NK-92 (cell line): ENCODE measurements around the gene TCTA.
"Not testable (repeated sequence)": the region's sequence is repeated elsewhere in the genome, so short reads cannot be mapped to it uniquely, and the experiment has no call there.

Source experiments
- DNase-seq: peaks from one replicate; lab custom pipeline; 2025; ENCODE audit not compliant: unreplicated experiment; lab: John Stamatoyannopoulos, UW

The TCTA gene, protein sequence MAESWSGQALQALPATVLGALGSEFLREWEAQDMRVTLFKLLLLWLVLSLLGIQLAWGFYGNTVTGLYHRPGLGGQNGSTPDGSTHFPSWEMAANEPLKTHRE

GRCh38 chr3:49411968-49412631 lies at the start of gene TCTA, which contains the start of gene RHOA:
Gene TCTA (plus strand): TSS chr3:49412423. CDS start chr3:49412427, 4 bp downstream.
Gene RHOA (minus strand): TSS chr3:49411976. CDS start chr3:49375589, 36,387 bp downstream.
- peak; percentile 100 for DNase-seq

GRCh38 chr3:49362561-49362960 lies 49.7 kb upstream of the TCTA start:
- DNase-seq = no peak

DNA sequence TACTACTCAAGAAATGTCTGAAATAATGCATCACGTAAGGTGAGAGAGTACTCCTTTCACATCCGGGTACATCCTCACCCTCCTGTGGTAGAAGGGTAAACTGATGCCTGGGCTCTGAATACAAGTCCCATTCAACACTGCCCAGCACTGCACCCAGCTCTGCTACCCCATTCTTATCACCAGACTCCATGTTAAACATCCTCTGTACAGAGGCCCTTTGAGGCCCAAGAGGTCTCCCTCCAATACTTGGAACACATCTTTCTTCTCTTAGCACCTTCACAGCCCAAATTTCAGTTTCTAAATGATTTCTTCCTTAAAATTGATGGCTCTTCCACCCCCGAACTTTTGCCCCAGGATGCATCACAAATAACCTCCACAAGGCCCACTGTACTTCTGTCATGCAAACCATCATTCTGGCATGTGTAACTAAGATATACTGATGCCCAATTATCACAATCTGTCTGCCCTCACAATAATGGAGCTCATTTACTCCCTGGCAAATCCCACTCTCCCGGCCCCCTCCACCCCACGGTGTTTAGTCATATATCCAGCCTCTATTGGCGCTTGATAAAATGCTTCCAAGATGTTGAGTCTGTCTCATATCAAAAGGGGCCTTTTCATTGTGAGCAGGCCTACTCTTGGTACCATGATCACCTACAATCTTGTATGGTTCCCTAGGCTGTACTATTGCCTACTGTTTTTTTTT lies 41.5 kb upstream of the TCTA start:
- no peak for DNase-seq

GRCh38 chr3:49371946-49372345 lies 40.3 kb upstream of the TCTA start:
- DNase-seq = no peak

DNA sequence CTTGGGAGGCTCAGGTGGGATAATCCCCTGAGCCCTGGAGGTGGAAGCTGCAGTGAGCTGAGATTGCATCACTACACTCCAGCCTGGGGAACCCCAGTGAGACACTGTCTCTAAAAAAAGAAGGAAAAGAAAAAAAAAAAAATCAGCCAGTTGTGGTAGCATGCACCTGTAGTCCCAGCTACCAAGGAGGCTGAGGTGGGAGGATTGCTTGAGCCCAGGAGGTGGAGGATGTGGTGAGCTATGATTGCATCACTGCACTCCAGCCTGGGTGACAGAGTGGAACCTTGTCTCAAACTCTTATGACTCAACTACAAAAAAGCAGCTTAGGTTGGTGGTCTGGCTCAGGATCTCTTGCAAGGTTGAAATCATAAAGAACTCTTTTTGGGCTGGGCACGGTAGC lies 34.7 kb upstream of the TCTA start:
- no peak for DNase-seq

GRCh38 chr3:49378249-49378895 lies 33.9 kb upstream of the TCTA start:
- no peak for DNase-seq

GRCh38 chr3:49383387-49383786 lies 28.8 kb upstream of the TCTA start:
- DNase-seq = no peak

GRCh38 chr3:49385617-49386016 lies 26.6 kb upstream of the TCTA start:
- DNase-seq = no peak

- no peak for DNase-seq
Observed at GRCh38 chr3:49386056-49386756, 26.0 kb upstream of the TCTA start.

DNA sequence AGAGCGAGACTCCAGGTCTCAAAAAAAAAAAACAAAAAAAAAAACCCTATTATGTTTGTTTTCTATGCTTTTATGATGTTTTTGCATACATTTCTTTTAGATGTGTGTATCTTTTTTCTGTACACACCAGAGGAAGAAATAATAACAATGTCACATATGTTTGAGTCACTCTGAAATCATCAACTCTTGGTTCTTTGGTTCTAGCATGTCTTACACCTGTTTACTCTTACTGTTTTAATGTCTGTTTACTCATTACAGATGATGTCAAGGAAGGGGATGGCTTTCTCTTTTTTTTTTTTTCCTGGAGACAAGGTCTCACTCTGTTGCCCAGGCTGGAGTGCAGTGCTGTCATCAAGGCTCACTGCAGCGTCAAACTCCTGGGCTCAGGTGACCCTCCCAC lies 24.5 kb upstream of the TCTA start:
- no peak for DNase-seq

DNA sequence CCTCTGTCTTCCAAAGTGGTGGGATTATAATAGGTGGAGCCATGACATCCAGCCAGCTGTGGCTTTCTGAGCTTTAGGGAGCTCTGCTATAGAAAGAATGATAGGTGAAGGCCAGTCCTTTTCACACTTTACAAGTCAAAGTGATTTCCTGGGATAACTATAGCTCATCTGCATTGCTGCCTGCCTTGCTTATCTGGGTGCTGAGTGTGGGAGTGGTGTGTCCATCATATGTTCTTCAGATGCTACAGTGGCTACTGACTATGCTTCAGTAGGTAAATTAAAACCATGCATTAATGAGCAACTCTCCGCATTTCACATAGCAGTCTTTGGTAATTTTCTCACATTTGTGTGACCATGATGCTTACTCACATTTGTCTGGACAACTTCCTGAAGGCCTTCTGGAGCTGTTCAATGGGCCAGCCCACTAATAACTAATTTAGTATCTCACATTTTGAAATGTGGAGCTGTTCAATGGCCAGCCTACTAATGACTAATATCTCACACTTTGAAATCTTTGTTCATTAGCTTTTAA lies 23.9 kb upstream of the TCTA start:
- DNase-seq = no peak

GRCh38 chr3:49389297-49389696 lies 22.9 kb upstream of the TCTA start:
- no peak for DNase-seq

- not testable (repeated sequence) for DNase-seq
Observed at GRCh38 chr3:49391310-49391709, 20.9 kb upstream of the TCTA start.

DNA sequence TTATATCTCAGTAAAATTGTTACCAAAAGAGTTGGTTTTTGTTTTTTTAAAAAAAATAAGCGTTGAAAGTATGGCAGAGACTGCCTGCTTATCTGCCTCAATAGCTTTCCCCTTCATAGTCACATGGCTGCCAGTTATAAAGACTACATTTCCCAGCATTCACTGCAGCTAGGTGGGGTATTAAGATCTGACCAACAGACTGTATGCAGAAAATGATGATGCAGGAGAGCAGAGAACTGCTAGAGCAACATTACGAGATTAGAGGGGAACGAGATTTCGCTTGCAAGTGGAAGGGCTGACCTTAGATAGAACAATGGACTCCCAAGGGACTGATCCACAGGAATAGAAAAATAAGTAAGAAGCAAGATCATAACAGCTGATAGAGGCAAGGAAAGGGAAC lies 14.8 kb upstream of the TCTA start:
- no peak for DNase-seq

DNA sequence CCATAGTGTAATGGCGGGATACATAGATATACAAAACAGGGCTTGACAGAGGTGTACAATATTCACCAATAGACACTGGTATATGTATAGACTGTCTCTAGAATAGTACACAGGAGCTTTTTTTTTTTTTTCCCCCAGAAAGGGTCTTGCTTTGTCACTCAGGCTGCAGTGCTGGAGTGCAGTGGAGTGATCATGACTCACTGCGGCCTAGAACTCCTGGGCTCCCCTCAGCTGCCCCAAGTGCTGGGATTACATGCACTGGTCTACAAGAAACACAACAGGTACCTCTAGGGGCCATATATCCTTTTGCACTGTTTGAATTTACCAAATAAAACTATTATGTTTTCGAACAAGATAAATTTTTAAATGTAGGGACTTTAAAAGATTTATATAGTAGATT lies 12.8 kb upstream of the TCTA start:
- DNase-seq = no peak

DNA sequence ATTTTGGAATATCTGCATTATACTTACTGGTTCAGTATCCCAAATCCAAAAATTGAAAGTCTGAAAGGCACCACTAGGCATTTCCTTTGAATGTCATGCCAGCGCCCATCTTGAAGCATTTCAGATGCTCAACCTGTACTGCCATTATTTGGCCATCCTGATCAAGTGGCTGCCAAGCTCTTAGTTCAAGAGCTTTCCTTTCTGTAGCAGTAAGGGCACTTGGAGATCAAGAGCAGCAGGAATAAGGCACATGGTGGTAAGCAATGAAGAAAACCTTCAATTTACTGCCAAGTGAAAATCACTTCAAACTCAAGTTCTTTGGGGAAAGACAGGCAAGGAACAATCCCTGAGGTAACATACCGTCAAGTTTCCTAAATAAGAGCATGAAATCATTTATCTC lies 10.5 kb upstream of the TCTA start:
- no peak for DNase-seq

DNA sequence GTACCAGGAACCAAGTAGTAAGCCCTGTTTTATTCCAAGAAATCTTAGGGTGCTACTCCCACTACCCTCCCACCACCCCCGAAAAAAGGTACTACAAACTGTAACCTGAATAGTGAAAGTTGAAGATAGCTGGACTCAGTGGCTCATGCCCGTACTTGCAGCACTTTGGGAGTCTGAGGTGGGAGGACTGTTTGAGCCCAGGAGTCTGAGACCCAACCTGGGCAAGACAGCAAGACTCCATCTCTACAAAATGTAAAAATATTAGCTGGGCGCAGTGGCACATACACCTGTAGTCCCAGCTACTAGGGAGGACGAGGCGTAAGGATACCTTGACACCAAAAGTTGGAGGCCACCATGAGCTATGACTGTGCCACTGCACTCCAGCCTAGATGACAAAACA lies 8.3 kb upstream of the TCTA start:
- no peak for DNase-seq

DNA sequence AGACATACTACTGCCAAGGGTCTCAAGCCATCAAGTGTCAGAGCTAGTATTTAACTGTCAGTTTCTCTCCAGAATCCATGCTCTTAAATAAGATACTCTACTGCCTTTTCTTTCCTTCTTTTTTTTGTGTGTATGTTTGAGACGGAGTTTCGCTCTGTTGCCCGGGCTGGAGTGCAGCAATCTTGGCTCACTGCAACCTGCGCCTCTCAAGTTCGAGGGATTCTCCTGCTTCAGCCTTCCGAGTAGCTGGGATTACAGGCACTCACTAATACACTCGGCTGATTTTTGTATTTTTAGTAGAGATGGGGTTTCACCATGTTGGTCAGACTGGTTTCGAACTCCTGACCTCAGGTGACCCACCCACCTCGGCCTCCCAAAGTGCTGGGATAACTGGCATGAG lies 6.7 kb upstream of the TCTA start:
- not testable (repeated sequence) for DNase-seq

DNA sequence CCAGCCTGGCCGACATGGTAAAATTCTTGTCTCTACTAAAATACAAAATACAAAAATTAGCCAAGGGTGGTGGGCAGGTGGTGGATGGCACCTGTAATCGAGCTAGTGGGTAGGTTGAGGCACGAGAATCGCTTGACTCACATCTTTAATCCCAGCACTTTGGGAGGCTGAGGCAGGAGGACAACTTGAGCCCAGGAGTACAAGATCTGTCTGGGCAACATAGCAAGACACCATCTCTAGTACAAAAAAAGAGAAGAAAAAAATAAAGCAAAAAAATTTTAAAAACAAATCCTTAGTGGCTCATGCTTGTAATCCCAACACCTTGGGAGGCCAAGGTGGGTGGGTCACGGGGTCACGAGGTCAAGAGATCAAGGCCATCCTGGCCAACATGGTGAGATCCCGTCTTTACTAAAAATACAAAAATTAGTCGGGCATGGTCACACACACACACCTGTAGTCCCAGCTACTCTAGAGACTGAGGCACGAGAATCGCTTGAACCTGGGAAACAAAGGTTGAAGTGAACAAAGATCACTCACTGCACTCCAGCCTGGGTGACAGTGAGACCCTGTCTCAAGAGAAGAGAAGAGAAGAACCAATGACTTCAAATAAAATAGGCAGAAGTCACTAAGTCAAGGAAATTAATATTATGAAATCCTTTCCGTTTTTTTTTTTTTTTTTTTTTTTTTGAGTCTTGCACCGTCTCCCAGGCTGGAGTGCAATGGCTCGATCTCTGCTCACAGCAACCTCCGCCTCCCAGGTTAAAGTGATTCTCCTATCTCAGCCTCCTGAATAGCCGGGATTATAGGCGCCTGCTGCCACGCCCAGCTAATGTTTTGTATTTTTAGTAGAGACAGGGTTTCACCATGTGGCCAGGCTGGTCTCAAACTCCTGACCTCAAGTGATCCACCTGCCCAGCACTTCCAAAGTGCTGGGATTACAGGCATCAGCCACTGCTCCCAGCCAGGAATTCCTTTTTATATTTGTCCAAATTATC lies 5.4 kb upstream of the TCTA start:
- no peak for DNase-seq
